ENCODE measurements around the gene FBLN1. TPM values are rescaled to one million over a fixed set of nuclear protein-coding genes. Genes with fewer than 3 reads are reported as not detected.

The FBLN1 gene
- total RNA-seq, 1 experiment from 2014 or later: 183 TPM

GRCh38 chr22:45518136-45518535 lies 15.5 kb downstream of the FBLN1 start (continued):
- TF ChIP-seq ZSCAN18 (CRISPR knock-in tag; IDR thresholded peaks at IDR 0.05) (no peak), ZNF671 (CRISPR knock-in tag; IDR thresholded peaks at IDR 0.05) (no peak), ZNF396 (CRISPR knock-in tag; IDR thresholded peaks at IDR 0.05; ENCODE audit: borderline replicate concordance) (no peak), SP1 (CRISPR knock-in tag; conservative IDR thresholded peaks at IDR 0.05) (no peak), E2F1 (CRISPR knock-in tag; IDR thresholded peaks at IDR 0.05) (no peak), ELF4 (CRISPR knock-in tag; IDR thresholded peaks at IDR 0.05; ENCODE audit: low read depth) (no peak)

- Mint-ChIP-seq H3K4me1 (peaks cover 34% of the 10 kb centered on the region), H3K27me3 (ENCODE audit: low read depth) (no peaks in the 10 kb centered on the region), H3K4me3 (no peak overlapping the region), H3K27ac (peak overlapping the region; percentile 91), H3K9me3 (no peaks in the 10 kb centered on the region), H3K36me3 (peaks cover 24% of the 10 kb centered on the region)
- DNase-seq (ENCODE audit: low spot score) (no peak), ATAC-seq (no peak)
- POLR2A ChIA-PET: interaction anchor here (0.6 kb wide), 1 partner anchor 33 kb away, joined by 4 read pairs; no protein-coding TSS in a partner anchor
- CTCF ChIA-PET: no interaction called here
- TF ChIP-seq SOX15 (CRISPR knock-in tag; IDR thresholded peaks at IDR 0.05) (no peak), E2F5 (CRISPR knock-in tag; IDR thresholded peaks at IDR 0.05) (no peak), MYBL2 (CRISPR knock-in tag; IDR thresholded peaks at IDR 0.05) (no peak), GTF2I (CRISPR knock-in tag; conservative IDR thresholded peaks at IDR 0.05) (no peak), IRF2 (CRISPR knock-in tag; IDR thresholded peaks at IDR 0.05; ENCODE audit: borderline replicate concordance, low read depth) (no peak), CBFB (CRISPR knock-in tag; IDR thresholded peaks at IDR 0.05; ENCODE audit: low read depth) (no peak), ZNF232 (CRISPR knock-in tag; IDR thresholded peaks at IDR 0.05) (no peak)
Observed at GRCh38 chr22:45518580-45518991, 15.9 kb downstream of the FBLN1 start.

- Mint-ChIP-seq H3K36me3 (peaks cover 28% of the 10 kb centered on the region), H3K9me3 (no peaks in the 10 kb centered on the region), H3K27ac (no peak overlapping the region), H3K4me3 (no peak overlapping the region), H3K4me1 (peaks cover 8% of the 10 kb centered on the region), H3K27me3 (ENCODE audit: low read depth) (no peaks in the 10 kb centered on the region)
- DNase-seq (ENCODE audit: low spot score) (no peak), ATAC-seq (no peak)
- ChIA-PET CTCF (no interaction called here), POLR2A (no interaction called here)
- TF ChIP-seq ZBTB43 (CRISPR knock-in tag; IDR thresholded peaks at IDR 0.05) (no peak), E2F4 (CRISPR knock-in tag; IDR thresholded peaks at IDR 0.05; ENCODE audit: borderline replicate concordance, low read depth) (no peak), ZNF425 (CRISPR knock-in tag; conservative IDR thresholded peaks at IDR 0.05) (no peak), AR (CRISPR knock-in tag; IDR thresholded peaks at IDR 0.05) (no peak), HMGXB4 (CRISPR knock-in tag; IDR thresholded peaks at IDR 0.05) (no peak), GTF2I (CRISPR knock-in tag; conservative IDR thresholded peaks at IDR 0.05) (no peak), ZNF512 (CRISPR knock-in tag; IDR thresholded peaks at IDR 0.05; ENCODE audit: borderline replicate concordance) (no peak)
Observed at GRCh38 chr22:45521178-45521577, 18.5 kb downstream of the FBLN1 start.
